Right lobe of liver (tissue), 4 donors: ENCODE measurements around the gene RNF166.

Source experiments
- CTCF ChIP-seq, 4 donors: fragments of 200-600 bp in 3 of 4; fragments of 450-650 bp in 1 of 4; IDR thresholded peaks; one replicate each; pipeline versions ENCODE4 v1.5.1 to v1.8.0; 2016 to 2022; ENCODE audit warnings: antibody characterized with exemption in 4 of 4, mild to moderate bottlenecking in 2 of 4
- POLR2A ChIP-seq: fragments of 450-650 bp; IDR thresholded peaks from one replicate; pipeline ENCODE4 v1.6.1; 2017; ENCODE audit warnings: antibody characterized with exemption, mild to moderate bottlenecking
- donor health status: DM: no; HTN: no; CAD: no.
- donor health status: DM: no; HTN: no; CAD: no.
- donor health status: DM: no; HTN: yes; CAD: no.

DNA sequence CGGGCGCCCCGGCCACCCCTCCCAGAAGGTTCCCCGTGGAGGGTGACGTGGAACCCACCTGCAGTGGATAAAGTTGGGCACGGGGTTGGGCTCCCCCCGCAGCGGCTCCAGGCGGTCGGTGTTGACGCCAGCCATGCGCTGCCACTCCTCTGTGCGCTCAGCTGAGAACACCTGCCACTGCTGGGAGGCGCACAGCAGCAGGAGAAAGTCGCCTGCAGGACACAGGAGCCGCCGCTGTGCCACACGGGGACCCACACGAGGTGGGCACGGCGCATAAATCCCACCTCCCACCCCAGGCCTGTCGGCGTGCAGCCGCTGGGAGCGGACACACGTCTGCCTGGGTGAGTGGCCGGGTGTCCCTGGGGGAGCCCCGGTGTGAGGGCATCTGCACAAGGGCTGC lies 20.8 kb upstream of the RNF166 start:
- TF ChIP-seq CTCF (IDR thresholded peaks at IDR 0.05) (no peak), POLR2A (no peak)
